ENCODE data around the gene PPM1D. TPM values are rescaled to one million over a fixed set of nuclear protein-coding genes. Genes with fewer than 3 reads are reported as not detected.
"Not testable (repeated sequence)": the region's sequence is repeated elsewhere in the genome, so short reads cannot be mapped to it uniquely, and the experiment has no call there.

PPM1D gene
- polyA plus RNA-seq, 3 donors, result 3.3 to 8.2 (median 7.0) TPM

- WGBS, 3 donors, result 20 to 80% (median 67%) methylated on average over 5 of the region's 5 CpGs
- H3K27ac ChIP-seq (ENCODE audit: low read depth, low read length), result no peak overlapping the region
These were observed 9.9 kb upstream of the PPM1D start for GRCh38 chr17:60590070-60590469.

GRCh38 chr17:60592750-60593149 is 7.2 kb upstream of the PPM1D start:
- no peak overlapping the region for H3K27ac ChIP-seq (ENCODE audit: low read depth, low read length)
- 93 to 96% (median 94%) methylated on average over 2 of the region's 2 CpGs for WGBS, 3 donors

DNA sequence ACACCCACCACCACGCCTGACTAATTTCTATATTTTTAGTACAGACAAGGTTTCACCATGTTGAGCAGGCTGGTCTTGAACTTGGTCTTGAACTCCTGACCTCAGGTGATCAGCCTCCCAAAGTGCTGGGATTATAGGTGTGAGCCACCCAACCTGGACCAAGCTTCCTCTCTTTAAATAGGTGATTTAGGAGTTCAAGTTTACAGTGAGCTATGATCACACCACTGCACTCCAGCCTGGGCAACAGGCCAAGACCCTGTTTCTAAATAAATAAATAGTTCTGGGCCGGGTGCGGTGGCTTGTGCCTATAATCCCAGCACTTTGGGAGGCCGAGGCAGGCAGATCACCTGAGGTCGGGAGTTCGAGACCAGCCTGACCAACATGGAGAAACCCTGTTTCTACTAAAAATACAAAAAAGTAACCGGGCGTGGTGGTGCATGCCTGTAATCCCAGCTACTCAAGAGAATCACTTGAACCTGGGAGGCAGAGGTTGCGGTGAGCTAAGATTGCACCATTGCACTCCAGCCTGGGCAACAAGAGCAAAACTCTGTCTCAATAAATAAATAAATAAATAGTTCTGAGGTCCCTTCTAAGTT is 6.5 kb upstream of the PPM1D start:
- H3K27ac ChIP-seq (ENCODE audit: low read depth, low read length), result not testable (repeated sequence)
- WGBS, 3 donors, result 60 to 85% (median 84%) methylated on average over 9 of the region's 9 CpGs

DNA sequence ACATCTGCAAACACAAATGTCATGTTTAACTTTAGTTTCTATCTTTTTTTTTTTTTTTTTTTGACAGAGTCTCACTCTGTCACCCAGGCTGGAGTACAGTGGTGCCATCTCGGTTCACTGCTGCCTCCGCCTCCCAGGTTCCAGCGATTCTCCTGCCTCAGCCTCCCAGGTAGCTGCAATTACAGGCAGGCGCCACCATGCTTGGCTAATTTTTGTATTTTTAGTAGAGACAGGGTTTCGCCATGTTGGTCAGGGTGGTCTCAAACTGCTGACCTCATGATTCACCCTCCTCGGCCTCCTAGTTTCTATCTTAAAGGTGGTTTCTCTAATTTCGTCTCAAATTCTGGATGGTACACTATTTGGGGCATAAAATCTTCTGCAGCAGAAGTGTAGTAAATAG is 5.8 kb upstream of the PPM1D start:
- 87 to 94% (median 92%) methylated on average over 7 of the region's 7 CpGs for WGBS, 3 donors

GRCh38 chr17:60594734-60595133 is 5.3 kb upstream of the PPM1D start:
- no peak overlapping the region for H3K27ac ChIP-seq (ENCODE audit: low read depth, low read length)
- WGBS, 3 donors, result 94 to 99% (median 99%) methylated on average over 2 of the region's 2 CpGs

More for the DNA sequence above, 5.8 kb upstream of the PPM1D start:
- not testable (repeated sequence) for H3K27ac ChIP-seq (ENCODE audit: low read depth, low read length)

- WGBS, 3 donors, result 96 to 97% (median 97%) methylated on average over 6 of the region's 6 CpGs
These were observed 2.7 kb upstream of the PPM1D start for GRCh38 chr17:60597297-60597696.

DNA sequence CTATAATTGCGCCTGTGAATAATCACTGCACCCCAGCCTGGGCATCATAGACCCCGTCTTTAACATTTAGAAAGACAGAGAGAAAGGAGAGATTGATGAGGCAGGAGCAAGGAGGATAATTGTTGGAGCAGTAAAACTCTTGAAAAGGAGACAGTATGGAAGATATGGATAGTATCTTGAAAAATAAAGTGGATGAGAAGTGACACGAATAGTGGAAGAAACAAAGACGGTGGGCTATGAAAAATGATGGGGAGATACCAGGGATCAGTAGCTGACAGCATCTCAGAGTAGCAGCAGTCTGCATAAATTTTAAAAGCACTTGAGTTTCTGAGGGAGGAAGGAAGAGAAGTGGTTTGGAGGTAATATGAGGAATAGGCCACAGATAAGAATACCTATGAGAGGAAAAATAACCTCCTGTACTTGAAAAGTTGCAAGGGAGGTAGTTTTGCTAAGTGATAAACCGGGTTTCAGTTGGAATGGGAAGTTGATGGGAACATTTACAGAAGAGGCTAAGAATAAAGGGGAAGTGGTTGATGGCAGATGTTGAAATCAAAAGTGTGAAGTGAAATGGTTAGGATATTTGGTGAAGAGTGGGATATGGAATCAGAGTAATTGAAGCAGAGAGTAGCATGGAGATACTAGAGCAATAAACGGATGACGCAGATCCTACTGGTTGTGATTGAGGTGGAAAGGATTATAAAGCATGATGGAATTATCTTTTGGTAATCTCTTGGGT is 1.8 kb upstream of the PPM1D start:
- H3K27ac ChIP-seq (ENCODE audit: low read depth, low read length), result no peak overlapping the region
- WGBS, 3 donors, result 64 to 87% (median 72%) methylated on average over 7 of the region's 7 CpGs

More at GRCh38 chr17:60597297-60597696, 2.7 kb upstream of the PPM1D start:
- H3K27ac ChIP-seq (ENCODE audit: low read depth, low read length), result no peak overlapping the region

DNA sequence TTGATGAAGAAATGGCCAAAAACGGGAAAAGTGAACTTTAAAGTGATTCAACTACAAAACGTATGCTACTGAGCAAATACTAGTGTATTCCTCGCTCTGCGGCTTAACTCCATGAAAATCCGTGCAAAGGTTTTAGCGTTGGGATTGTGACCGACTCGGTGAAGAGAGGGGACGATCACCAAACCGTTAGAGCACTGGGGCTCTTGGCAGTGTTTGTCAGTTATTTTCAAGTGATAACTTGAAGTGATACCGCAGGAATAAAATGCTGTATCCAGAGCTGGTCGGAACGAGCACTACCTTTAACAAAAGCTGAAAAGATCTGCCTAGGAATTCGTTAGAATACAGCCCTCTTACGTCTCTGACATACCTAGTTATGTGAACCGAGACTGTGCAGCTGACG is 773 bp upstream of the PPM1D start:
- WGBS, 3 donors, result 0 to 2% (median 1%) methylated on average over 17 of the region's 17 CpGs
- H3K27ac ChIP-seq (ENCODE audit: low read depth, low read length), result peak overlapping the region; percentile 73

- 0% methylated on average over 60 to 69 of the region's 69 CpGs for WGBS, 3 donors
- peak overlapping the region; percentile 89 for H3K27ac ChIP-seq (ENCODE audit: low read depth, low read length)
These were observed 775 bp downstream of the PPM1D start for GRCh38 chr17:60600490-60601446.

GRCh38 chr17:60601447-60602384 is 1.7 kb downstream of the PPM1D start:
- no peak overlapping the region for H3K27ac ChIP-seq (ENCODE audit: low read depth, low read length)
- 0 to 1% (median 0%) methylated on average over 14 of the region's 14 CpGs for WGBS, 3 donors

DNA sequence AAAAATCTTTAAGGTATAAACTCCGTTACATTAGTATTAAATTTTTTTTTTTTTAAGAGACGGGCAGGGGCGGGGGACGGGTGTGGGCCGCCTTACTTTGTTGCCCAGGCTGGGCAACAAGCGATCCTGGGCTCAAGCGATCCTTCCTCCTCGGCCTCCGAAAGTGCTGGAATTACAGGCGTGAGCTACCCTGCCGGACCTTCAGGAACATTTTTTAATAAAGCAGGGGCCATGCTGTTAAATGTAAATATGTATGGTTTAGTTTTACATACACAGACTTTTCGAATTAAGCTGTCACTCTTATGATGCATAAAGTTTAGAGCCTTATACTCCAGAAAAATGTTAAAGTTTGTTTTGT is 2.4 kb downstream of the PPM1D start:
- WGBS, 3 donors, result 6 to 16% (median 14%) methylated on average over 12 of the region's 12 CpGs
- H3K27ac ChIP-seq (ENCODE audit: low read depth, low read length), result no peak overlapping the region

DNA sequence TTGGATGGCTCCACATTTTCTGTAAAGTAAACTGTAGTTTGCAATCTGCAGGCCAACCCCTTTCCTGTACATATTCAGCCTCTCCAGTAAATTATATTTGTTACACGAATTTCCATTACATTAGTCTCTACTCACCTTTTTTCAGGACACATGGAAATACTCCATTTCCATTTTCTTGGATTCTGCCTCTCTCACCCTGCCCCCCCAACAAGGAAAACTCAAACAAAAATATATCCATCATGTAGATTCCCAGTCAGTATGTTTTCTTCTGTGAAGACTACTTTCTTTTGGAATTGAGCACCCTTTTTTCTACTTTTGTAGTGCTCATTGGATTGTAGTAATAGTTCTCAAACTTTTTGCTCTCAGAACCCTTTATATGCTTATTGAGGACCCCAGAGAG is 2.9 kb downstream of the PPM1D start:
- no peak overlapping the region for H3K27ac ChIP-seq (ENCODE audit: low read depth, low read length)
- WGBS, 3 donors, result 0 to 10% (median 5%) methylated on average over 1 of the region's 1 CpG

- 94 to 95% (median 95%) methylated on average over 10 of the region's 10 CpGs for WGBS, 3 donors
- not testable (repeated sequence) for H3K27ac ChIP-seq (ENCODE audit: low read depth, low read length)
These were observed 3.5 kb downstream of the PPM1D start for GRCh38 chr17:60603477-60603876.

DNA sequence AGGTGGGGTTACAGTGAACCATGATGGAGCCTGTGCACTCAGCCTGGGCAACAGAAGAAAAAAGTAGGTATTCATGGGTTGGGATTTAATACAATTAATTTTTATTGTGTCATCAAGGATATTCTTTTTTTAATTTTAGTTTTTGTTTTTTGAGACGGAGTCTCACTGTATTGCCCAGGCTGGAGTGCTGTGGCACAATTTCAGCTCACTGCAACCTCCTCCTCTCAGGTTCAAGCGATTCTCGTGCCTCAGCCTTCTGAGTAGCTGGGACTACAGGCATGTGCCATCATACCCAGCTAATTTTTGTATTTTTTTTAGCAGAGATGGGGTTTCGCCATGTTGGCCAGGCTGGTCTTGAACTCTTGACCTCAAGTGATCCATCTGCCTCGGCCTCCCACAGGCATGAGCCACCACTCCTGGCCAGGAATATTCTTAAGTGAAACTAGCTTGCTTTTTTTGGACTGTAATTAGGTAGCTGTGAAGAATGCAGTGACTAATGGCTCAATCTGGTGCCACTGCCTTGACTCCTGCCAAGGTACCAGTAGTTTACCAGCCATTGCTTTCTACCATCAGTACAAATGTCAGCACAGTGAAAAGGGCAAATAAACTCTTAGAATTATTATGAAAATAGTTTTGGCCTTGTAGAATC is 4.8 kb downstream of the PPM1D start:
- H3K27ac ChIP-seq (ENCODE audit: low read depth, low read length), result no peak overlapping the region
- WGBS, 3 donors, result 89 to 95% (median 93%) methylated on average over 5 of the region's 5 CpGs

GRCh38 chr17:60606036-60606435 is 6.0 kb downstream of the PPM1D start:
- H3K27ac ChIP-seq (ENCODE audit: low read depth, low read length), result no peak overlapping the region

DNA sequence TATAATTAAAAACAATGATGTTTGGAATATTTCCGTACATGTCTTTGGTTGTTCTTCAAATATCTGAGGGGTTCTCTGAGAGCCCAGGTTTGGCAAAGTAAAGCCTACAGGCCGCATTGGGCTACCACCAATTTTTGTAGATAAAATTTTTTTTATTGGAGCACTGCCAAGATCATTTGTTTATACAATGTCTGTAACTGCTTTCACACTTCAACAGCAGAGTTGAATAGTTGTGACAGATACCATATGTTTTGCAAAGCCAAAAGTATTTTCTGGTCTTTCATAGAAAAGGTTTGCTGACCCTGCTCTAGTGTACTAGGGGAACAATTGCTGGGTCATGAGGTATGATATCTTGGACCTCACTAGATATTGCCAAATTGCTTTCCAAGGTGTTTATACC is 10.5 kb downstream of the PPM1D start:
- H3K27ac ChIP-seq (ENCODE audit: low read depth, low read length), result no peak overlapping the region
- 46 to 84% (median 83%) methylated on average over 2 of the region's 2 CpGs for WGBS, 3 donors

DNA sequence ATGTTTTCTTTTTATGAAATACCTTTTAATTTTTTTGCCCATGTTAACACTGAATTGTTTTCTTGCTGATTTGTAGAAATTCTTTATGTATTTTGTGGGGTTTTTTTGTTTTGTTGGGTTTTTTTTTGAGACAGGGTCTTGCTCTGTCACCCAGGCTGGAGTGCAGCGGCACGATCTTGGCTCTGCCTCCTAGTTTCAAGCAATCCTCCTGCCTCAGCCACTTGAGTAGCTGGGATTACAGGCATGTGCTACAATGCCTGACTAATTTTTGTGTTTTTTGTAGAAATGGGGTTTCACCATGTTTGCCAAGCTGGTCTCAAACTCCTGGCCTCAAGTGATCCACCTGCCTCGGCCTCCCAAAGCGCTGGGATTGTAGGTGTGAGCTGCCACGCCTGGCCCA is 11.3 kb downstream of the PPM1D start:
- 95 to 99% (median 97%) methylated on average over 5 of the region's 5 CpGs for WGBS, 3 donors
- not testable (repeated sequence) for H3K27ac ChIP-seq (ENCODE audit: low read depth, low read length)

DNA sequence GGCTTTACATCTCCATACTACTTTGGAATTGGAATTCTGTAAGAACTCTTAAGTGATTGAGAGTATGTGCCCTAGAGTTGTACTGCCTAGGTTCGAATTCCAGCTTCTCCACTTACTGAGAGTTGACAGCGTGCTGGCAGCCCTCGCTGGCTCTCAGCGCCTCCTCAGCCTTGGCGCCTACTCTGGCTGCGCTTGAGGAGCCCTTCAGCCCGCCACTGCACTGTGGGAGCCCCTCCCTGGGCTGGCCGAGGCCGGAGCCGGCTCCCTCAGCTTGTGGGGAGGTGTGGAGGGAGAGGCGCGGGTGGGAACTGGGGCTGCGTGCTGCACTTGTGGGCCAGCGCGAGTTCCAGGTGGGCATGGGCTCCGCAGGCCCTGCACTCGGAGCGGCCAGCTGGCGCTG is 13.3 kb downstream of the PPM1D start:
- WGBS, 3 donors, result 98 to 99% (median 98%) methylated on average over 17 to 19 of the region's 19 CpGs
- no peak overlapping the region for H3K27ac ChIP-seq (ENCODE audit: low read depth, low read length)

All from adipose tissue (tissue), 3 donors.